H1 (cell line): Measurements from ENCODE around the gene ELMO1. TPM values are rescaled to one million over a fixed set of nuclear protein-coding genes. Genes with fewer than 3 reads are reported as not detected.
A peak's percentile ranks its signal among the peaks of the same experiment; 100 is the strongest.

ENCODE experiments used
- CTCF ChIA-PET: fragments of 300-600 bp; sonication (Branson Sonifier 250); formaldehyde crosslinking; loops from one replicate; lab custom pipeline; 2021; ENCODE audit not compliant: partially characterized antibody; lab: Charles Lee
- POLR2A ChIA-PET: fragments of 300-600 bp; sonication (Branson Sonifier 250); formaldehyde crosslinking; loops from one replicate; lab custom pipeline; 2021; ENCODE audit warnings: inconsistent platforms; ENCODE audit not compliant: partially characterized antibody; lab: Charles Lee
- DNase-seq, 2 experiments: peaks; one replicate each; pipeline versions ENCODE4 v3.0.0 to v3.0.0-alpha.2; 2010 to 2022; ENCODE audit warnings: low spot score in 2 of 2, low read depth in 1 of 2, mixed read lengths in 1 of 2
- FAIRE-seq: peaks from 2 replicates; lab custom pipeline; 2011; peaks lifted over from hg19 to GRCh38; lab: Jason Lieb, UNC
- H2AFZ ChIP-seq: 2 replicates; pipeline ENCODE4 v1.8.1; 2012; ENCODE audit warnings: low read length, inconsistent platforms
- H2AK5ac ChIP-seq: 2 replicates; pipeline ENCODE4 v1.6.1; 2013; ENCODE audit warnings: low read depth, low read length
- H2BK120ac ChIP-seq: replicated peaks from 2 replicates; pipeline ENCODE3; 2013; ENCODE audit warnings: low read depth, low read length, inconsistent platforms
- H2BK12ac ChIP-seq: 2 replicates; pipeline ENCODE4 v1.6.1; 2013; ENCODE audit warnings: low read depth, low read length
- H2BK15ac ChIP-seq: 2 replicates; pipeline ENCODE4 v1.6.1; 2013; ENCODE audit warnings: low read length
- H2BK20ac ChIP-seq: 2 replicates; pipeline ENCODE4 v1.6.1; 2013; ENCODE audit warnings: low read length
- H2BK5ac ChIP-seq: 2 replicates; pipeline ENCODE4 v1.6.1; 2013; ENCODE audit warnings: low read depth, low read length
- H3K14ac ChIP-seq: 2 replicates; pipeline ENCODE4 v1.6.1; 2013; ENCODE audit warnings: inconsistent platforms; ENCODE audit not compliant: insufficient read length
- H3K18ac ChIP-seq: 2 replicates; pipeline ENCODE4 v1.6.1; 2013; ENCODE audit warnings: low read length; ENCODE audit errors: extremely low read depth
- H3K23ac ChIP-seq: 2 replicates; pipeline ENCODE4 v1.6.1; 2013; ENCODE audit warnings: inconsistent platforms; ENCODE audit not compliant: insufficient read length
- H3K23me2 ChIP-seq: 2 replicates; pipeline ENCODE4 v1.6.1; 2013; ENCODE audit warnings: low read depth, low read length
- H3K27ac ChIP-seq: 2 replicates; pipeline ENCODE4 v1.6.1; 2011; ENCODE audit warnings: low read depth, low read length, inconsistent platforms
- H3K27me3 ChIP-seq, 4 experiments: replicated peaks in 1 of 4; 1 replicate in 1 of 4; 2 replicates in 3 of 4; pipeline versions ENCODE4 v1.6.1 to v1.8.1; 2011 to 2013; ENCODE audit warnings: low read length in 3 of 4, mild to moderate bottlenecking in 3 of 4, inconsistent platforms in 2 of 4, mixed read lengths in 2 of 4, moderate library complexity in 1 of 4; ENCODE audit not compliant: control insufficient read depth in 3 of 4, insufficient read depth in 3 of 4; ENCODE audit errors: extremely low read depth in 1 of 4
- H3K36me3 ChIP-seq, 4 experiments: 2 replicates each; pipeline versions ENCODE4 v1.6.1 to v1.8.1; 2011 to 2013; ENCODE audit warnings: mild to moderate bottlenecking in 4 of 4, low read length in 3 of 4, moderate library complexity in 2 of 4, control low read depth in 1 of 4, inconsistent platforms in 1 of 4; ENCODE audit not compliant: insufficient read depth in 4 of 4, control insufficient read depth in 2 of 4
- H3K4ac ChIP-seq: replicated peaks from 2 replicates; pipeline ENCODE3; 2013; ENCODE audit warnings: low read length, low read depth, mixed read lengths, inconsistent platforms; ENCODE audit not compliant: insufficient read length
- H3K4me1 ChIP-seq, 4 experiments: replicated peaks in 1 of 4; 1 replicate in 1 of 4; 2 replicates in 3 of 4; pipeline versions ENCODE4 v1.6.1 to v1.8.1; 2011 to 2013; ENCODE audit warnings: low read length in 3 of 4, inconsistent platforms in 2 of 4, mixed read lengths in 1 of 4; ENCODE audit not compliant: insufficient read depth in 4 of 4, control insufficient read depth in 3 of 4
- H3K4me2 ChIP-seq, 2 experiments: 2 replicates each; pipeline versions ENCODE4 v1.6.1 to v1.8.1; 2011 to 2013; ENCODE audit warnings: low read depth in 2 of 2, low read length in 2 of 2, control low read depth in 1 of 2, inconsistent platforms in 1 of 2, mild to moderate bottlenecking in 1 of 2; ENCODE audit not compliant: insufficient read depth in 1 of 2
- H3K4me3 ChIP-seq, 4 experiments: fragments of 200-600, 300-600 bp in 1 of 4; sonication (generic), shearing (Covaris generic), sonication (Bioruptor Twin) in 1 of 4; 2 replicates each; pipeline versions ENCODE4 v1.5.1 to v1.8.1; 2011 to 2016; ENCODE audit warnings: low read length in 4 of 4, low read depth in 3 of 4, control low read depth in 2 of 4, inconsistent platforms in 2 of 4, mild to moderate bottlenecking in 2 of 4, mixed read lengths in 1 of 4, moderate library complexity in 1 of 4; ENCODE audit not compliant: insufficient read depth in 2 of 4; ENCODE audit errors: extremely low read depth in 1 of 4
- H3K56ac ChIP-seq: replicated peaks from 2 replicates; pipeline ENCODE3; 2013; ENCODE audit warnings: low read depth, mild to moderate bottlenecking, mixed read lengths, low read length, inconsistent platforms; ENCODE audit not compliant: insufficient read length
- H3K79me1 ChIP-seq: 2 replicates; pipeline ENCODE4 v1.6.1; 2013; ENCODE audit warnings: low read depth, low read length, control low read depth
- H3K79me2 ChIP-seq, 2 experiments: 2 replicates each; pipeline versions ENCODE4 v1.6.1 to v1.8.1; 2012 to 2013; ENCODE audit warnings: low read length in 2 of 2, mild to moderate bottlenecking in 2 of 2, inconsistent platforms in 1 of 2; ENCODE audit not compliant: insufficient read depth in 2 of 2, control insufficient read depth in 1 of 2
- H3K9ac ChIP-seq, 4 experiments: replicated peaks in 1 of 4; 1 replicate in 1 of 4; 2 replicates in 3 of 4; pipeline versions ENCODE4 v1.6.1 to v1.8.1; 2011 to 2013; ENCODE audit warnings: low read depth in 3 of 4, low read length in 3 of 4, control low read depth in 2 of 4, mild to moderate bottlenecking in 2 of 4, moderate library complexity in 2 of 4, inconsistent platforms in 1 of 4; ENCODE audit errors: extremely low read depth in 1 of 4
- H3K9me3 ChIP-seq, 2 experiments: 2 replicates each; pipeline versions ENCODE4 v1.6.1 to v1.8.1; 2012 to 2013; ENCODE audit warnings: mild to moderate bottlenecking in 2 of 2, moderate library complexity in 2 of 2, control low read depth in 1 of 2, inconsistent platforms in 1 of 2, low read depth in 1 of 2, low read length in 1 of 2, mixed read lengths in 1 of 2; ENCODE audit not compliant: insufficient read depth in 2 of 2
- H4K20me1 ChIP-seq, 2 experiments: replicated peaks in 1 of 2; 2 replicates each; pipeline versions ENCODE3 to v1.8.1; 2011 to 2013; ENCODE audit warnings: inconsistent platforms in 2 of 2, low read length in 2 of 2, mild to moderate bottlenecking in 1 of 2; ENCODE audit not compliant: insufficient read depth in 2 of 2, control insufficient read depth in 1 of 2
- H4K5ac ChIP-seq: 2 replicates; pipeline ENCODE4 v1.6.1; 2013; ENCODE audit warnings: low read length, low read depth, mixed read lengths, inconsistent platforms; ENCODE audit not compliant: insufficient read length
- H4K8ac ChIP-seq: 2 replicates; pipeline ENCODE4 v1.8.0; 2013; ENCODE audit warnings: mild to moderate bottlenecking, moderate library complexity, low read length, inconsistent platforms; ENCODE audit not compliant: insufficient read depth; ENCODE audit errors: extremely low read depth
- H4K91ac ChIP-seq: replicated peaks from 2 replicates; pipeline ENCODE3; 2013; ENCODE audit warnings: low read length, mixed read lengths, inconsistent platforms; ENCODE audit not compliant: insufficient read length
- BRCA1 ChIP-seq: IDR thresholded peaks from 2 replicates; pipeline ENCODE4 v1.6.1; 2012; ENCODE audit warnings: low read depth, low read length, improper control_type of control experiment
- EP300 ChIP-seq, 2 experiments: IDR thresholded peaks; 1 replicate in 1 of 2; 2 replicates in 1 of 2; pipeline ENCODE4 v1.6.1; 2011 to 2012; ENCODE audit warnings: low read depth in 2 of 2, low read length in 2 of 2, mild to moderate bottlenecking in 2 of 2, borderline replicate concordance in 1 of 2, inconsistent platforms in 1 of 2, moderate library complexity in 1 of 2
- KDM5A ChIP-seq: fragments of 200-600 bp; IDR thresholded peaks from 2 replicates; pipeline ENCODE4 v1.7.1; 2012; ENCODE audit warnings: mild to moderate bottlenecking, low read length, inconsistent platforms, mixed read lengths
- MAX ChIP-seq: IDR thresholded peaks from 2 replicates; pipeline ENCODE4 v1.6.1; 2012; ENCODE audit warnings: inconsistent platforms
- NANOG ChIP-seq: IDR thresholded peaks from 2 replicates; pipeline ENCODE4 v1.6.1; 2011; ENCODE audit warnings: low read length, low read depth, mild to moderate bottlenecking, inconsistent platforms; ENCODE audit not compliant: insufficient read depth, poor library complexity, severe bottlenecking
- POU5F1 ChIP-seq: IDR thresholded peaks from 2 replicates; pipeline ENCODE4 v1.6.1; 2011; ENCODE audit warnings: low read depth, mild to moderate bottlenecking, low read length, moderate library complexity
- RAD21 ChIP-seq, 2 experiments: IDR thresholded peaks in 1 of 2; conservative IDR thresholded peaks in 1 of 2; 2 replicates each; pipeline ENCODE4 v1.6.1; 2011; ENCODE audit warnings: low read depth in 2 of 2, low read length in 2 of 2, improper control_type of control experiment in 1 of 2, inconsistent platforms in 1 of 2, mild to moderate bottlenecking in 1 of 2, moderate library complexity in 1 of 2
- RXRA ChIP-seq: IDR thresholded peaks from 2 replicates; pipeline ENCODE4 v1.6.1; 2011; ENCODE audit warnings: low read depth, mild to moderate bottlenecking, low read length, moderate library complexity; ENCODE audit not compliant: insufficient read depth
- SIN3A ChIP-seq, 2 experiments: IDR thresholded peaks in 1 of 2; conservative IDR thresholded peaks in 1 of 2; 2 replicates each; pipeline ENCODE4 v1.6.1; 2011 to 2012; ENCODE audit warnings: low read length in 2 of 2, improper control_type of control experiment in 1 of 2, low read depth in 1 of 2, mild to moderate bottlenecking in 1 of 2
- SIX5 ChIP-seq: IDR thresholded peaks from 2 replicates; pipeline ENCODE4 v1.6.1; 2011; ENCODE audit warnings: mild to moderate bottlenecking, low read depth, low read length
- SP2 ChIP-seq: IDR thresholded peaks from 2 replicates; pipeline ENCODE4 v1.6.1; 2012; ENCODE audit warnings: mild to moderate bottlenecking, low read length, inconsistent platforms
- SUZ12 ChIP-seq: fragments of 200-600 bp; sonication (generic); IDR thresholded peaks from 2 replicates; pipeline ENCODE4 v1.6.1; 2012; ENCODE audit warnings: mild to moderate bottlenecking, inconsistent platforms, low read length, moderate library complexity, mixed read lengths
- TAF7 ChIP-seq: optimal IDR thresholded peaks from 2 replicates; pipeline ENCODE3; 2011; ENCODE audit warnings: low read depth, mild to moderate bottlenecking, inconsistent platforms, low read length, moderate library complexity, borderline replicate concordance
- WGBS, 2 experiments: shearing (Covaris generic) in 1 of 2; methylation state at CpG; one replicate each; pipeline versions ENCODE4 v1.1.6 to v1.1.7; 2013 to 2015; ENCODE audit warnings: low lambda C conversion rate in 2 of 2, mixed read lengths in 2 of 2, inconsistent platforms in 1 of 2, low coverage in 1 of 2, missing lambda C conversion rate in 1 of 2; ENCODE audit not compliant: insufficient replicate concordance in 2 of 2, insufficient coverage in 1 of 2, insufficient read length in 1 of 2; ENCODE audit errors: extremely low coverage in 1 of 2, missing lambda C conversion rate in 1 of 2; 5-methylcytosine and 5-hydroxymethylcytosine counted together
- polyA plus RNA-seq, 7 experiments: library from polyadenylated mRNA; depleted of rRNA in 3 of 7; stranded (reverse) in 5 of 7; unstranded in 2 of 7; fragments of >200 nt in 5 of 7; fragments of 200-250 nt in 2 of 7; gene quantifications; 1 replicate in 5 of 7; 2 replicates in 1 of 7; 4 replicates in 1 of 7; pipeline versions ENCODE4 v1.2.1 to v1.2.3, GENCODE V29; 2011 to 2013; ENCODE audit warnings: missing spikeins in 2 of 7, mixed read lengths in 2 of 7
- total RNA-seq: library from RNA; stranded (reverse); fragmentation: NEBNext Ultra II Directional; extraction: Animal tissue kit (Norgen Biotek cat#: 25700); gene quantifications from 2 replicates; pipeline ENCODE4 v1.2.1, GENCODE V29; 2021

ELMO1 gene
- total and polyA plus RNA-seq, 2 of the 8 experiments (the other 6 are each of a cell fraction or from before 2014, with no cell fraction given): 18.4 to 21.0 TPM

GRCh38 chr7:37245590-37245989, 203.1 kb downstream of the ELMO1 start:
- no peak overlapping the region for H2AK5ac ChIP-seq
- no peak overlapping the region for H3K27ac ChIP-seq
- no peak overlapping the region; the same call in 1 of the 2 replicates for H2BK15ac ChIP-seq
- no peak overlapping the region for H3K56ac ChIP-seq
- H3K23me2 ChIP-seq: no peaks in the 10 kb centered on the region
- peak overlapping the region; percentile 61; the same call in 1 of the 2 replicates for H3K18ac ChIP-seq
- H2BK20ac ChIP-seq: peak overlapping the region; percentile 19; the same call in 1 of the 2 replicates
- FAIRE-seq (no peak), DNase-seq (no peak)
- H3K4me3 ChIP-seq: no peak overlapping the region
- no peaks in the 10 kb centered on the region for H3K79me1 ChIP-seq
- H2BK5ac ChIP-seq: no peak overlapping the region
- H3K9ac ChIP-seq: no peak overlapping the region
- POLR2A ChIA-PET: no interaction called here
- H4K20me1 ChIP-seq: no peaks in the 10 kb centered on the region
- peak overlapping the region; percentile 28 for H3K14ac ChIP-seq
- H3K4me1 ChIP-seq: peaks cover 10 to 20% (median 12%) of the 10 kb centered on the region in 4 experiments; a peak in 6 of 7 replicates
- H3K4me2 ChIP-seq: no peak overlapping the region
- H4K91ac ChIP-seq: no peak overlapping the region
- no peaks in the 10 kb centered on the region for H3K27me3 ChIP-seq
- H2BK12ac ChIP-seq: peak overlapping the region; percentile 69; the same call in 1 of the 2 replicates
- H2BK120ac ChIP-seq: peak overlapping the region; percentile 39
- no peak overlapping the region for H2AFZ ChIP-seq
- WGBS, 2 experiments: 86% methylated on average over 5 of the region's 5 CpGs; no CpG with 5 or more reads in 1 of the 2 experiments
- peak overlapping the region; percentile 55 for H4K5ac ChIP-seq
- CTCF ChIA-PET: interaction anchor here (0.5 to 1.5 kb wide), 4 partner anchors 10 to 43 kb away, joined by 3 to 7 read pairs (median 4); no protein-coding TSS in a partner anchor
- H3K23ac ChIP-seq: no peak overlapping the region
- H3K4ac ChIP-seq: peak overlapping the region; percentile 46
- H3K9me3 ChIP-seq: 0 out of 4 replicates have a peak, but pooled peaks cover 3 to 5% of the 10 kb centered on the region in 2 experiments
- H3K79me2 ChIP-seq: no peaks in the 10 kb centered on the region; a peak in 1 of 4 replicates
- H4K8ac ChIP-seq: no peak overlapping the region
- H3K36me3 ChIP-seq: no peaks in the 10 kb centered on the region
- no peak for TF ChIP-seq BRCA1
- no peak for TF ChIP-seq MAX
- no peak for TF ChIP-seq SUZ12
- TF ChIP-seq POU5F1: no peak
- TF ChIP-seq KDM5A: no peak
- no peak for TF ChIP-seq SIN3A (conservative IDR thresholded peaks at IDR 0.05 in 1 of 2, IDR thresholded peaks at IDR 0.05 in 1 of 2; ENCODE audit: low read depth in 1 of 2, low read length in 2 of 2)
- no peak for TF ChIP-seq TAF7
- TF ChIP-seq EP300 (IDR thresholded peaks at IDR 0.05; ENCODE audit: borderline replicate concordance in 1 of 2, low read depth in 2 of 2, low read length in 2 of 2): no peak
- no peak for TF ChIP-seq RAD21 (IDR thresholded peaks at IDR 0.05 in 1 of 2, conservative IDR thresholded peaks at IDR 0.05 in 1 of 2; ENCODE audit: low read depth in 2 of 2, low read length in 2 of 2)
- TF ChIP-seq RXRA: no peak
- TF ChIP-seq SIX5: no peak
- no peak for TF ChIP-seq NANOG
- no peak for TF ChIP-seq SP2
